Vagina (tissue), 2 donors: ENCODE measurements around the gene TASP1.

Experiments
- POLR2A ChIP-seq, 2 donors: fragments of 450-650 bp; IDR thresholded peaks; one replicate each; pipeline ENCODE4 v1.6.1; 2017; ENCODE audit warnings: antibody characterized with exemption in 2 of 2, mild to moderate bottlenecking in 2 of 2, moderate library complexity in 2 of 2
- POLR2AphosphoS5 ChIP-seq, 2 donors: sonication (generic); formaldehyde crosslinking; IDR thresholded peaks; one replicate each; pipeline ENCODE4 v1.9.0; 2017; ENCODE audit warnings: antibody characterized with exemption in 2 of 2, mild to moderate bottlenecking in 2 of 2, low read depth in 1 of 2; ENCODE audit not compliant: insufficient read depth in 1 of 2
- TF ChIP-seq, protein P1 (sequence below), 3 experiments: fragments of 450-650 bp in 2 of 3; fragments of 200-600 bp in 1 of 3; sonication (generic) in 1 of 3; IDR thresholded peaks; one replicate each; pipeline ENCODE4 v1.5.1; 2017 to 2019; ENCODE audit warnings: antibody characterized with exemption in 3 of 3, mild to moderate bottlenecking in 2 of 3, moderate library complexity in 2 of 3

DNA sequence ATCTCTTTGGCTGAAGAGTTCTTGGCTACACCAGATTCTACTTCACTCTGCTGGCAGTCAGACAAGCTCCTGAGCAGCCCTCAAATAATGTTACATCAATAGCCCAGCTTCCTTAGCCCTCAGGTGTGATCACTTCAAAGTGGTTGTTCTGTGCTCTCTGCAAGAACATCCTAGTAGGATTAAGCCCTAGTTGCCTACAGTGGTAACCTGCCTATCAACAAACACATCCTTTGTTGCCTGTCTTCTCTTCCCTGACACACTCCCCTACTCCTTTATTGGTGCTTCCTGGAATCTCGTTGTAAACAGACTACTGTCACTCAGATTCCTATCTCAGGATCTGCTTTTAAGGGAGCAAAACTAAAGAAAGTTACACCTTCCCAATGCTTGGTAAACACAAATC, 45.1 kb upstream of the TASP1 start:
- no peak for TF ChIP-seq POLR2A (IDR thresholded peaks at IDR 0.05)
- TF ChIP-seq, protein P1, sequence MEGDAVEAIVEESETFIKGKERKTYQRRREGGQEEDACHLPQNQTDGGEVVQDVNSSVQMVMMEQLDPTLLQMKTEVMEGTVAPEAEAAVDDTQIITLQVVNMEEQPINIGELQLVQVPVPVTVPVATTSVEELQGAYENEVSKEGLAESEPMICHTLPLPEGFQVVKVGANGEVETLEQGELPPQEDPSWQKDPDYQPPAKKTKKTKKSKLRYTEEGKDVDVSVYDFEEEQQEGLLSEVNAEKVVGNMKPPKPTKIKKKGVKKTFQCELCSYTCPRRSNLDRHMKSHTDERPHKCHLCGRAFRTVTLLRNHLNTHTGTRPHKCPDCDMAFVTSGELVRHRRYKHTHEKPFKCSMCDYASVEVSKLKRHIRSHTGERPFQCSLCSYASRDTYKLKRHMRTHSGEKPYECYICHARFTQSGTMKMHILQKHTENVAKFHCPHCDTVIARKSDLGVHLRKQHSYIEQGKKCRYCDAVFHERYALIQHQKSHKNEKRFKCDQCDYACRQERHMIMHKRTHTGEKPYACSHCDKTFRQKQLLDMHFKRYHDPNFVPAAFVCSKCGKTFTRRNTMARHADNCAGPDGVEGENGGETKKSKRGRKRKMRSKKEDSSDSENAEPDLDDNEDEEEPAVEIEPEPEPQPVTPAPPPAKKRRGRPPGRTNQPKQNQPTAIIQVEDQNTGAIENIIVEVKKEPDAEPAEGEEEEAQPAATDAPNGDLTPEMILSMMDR (IDR thresholded peaks at IDR 0.05): no peak
- TF ChIP-seq POLR2AphosphoS5 (IDR thresholded peaks at IDR 0.05; ENCODE audit: insufficient read depth in 1 of 2, low read depth in 1 of 2): no peak
